Glutamatergic neuron (in vitro differentiated cells): ENCODE measurements around the gene ARL4C. TPM values are rescaled to one million over a fixed set of nuclear protein-coding genes. Genes with fewer than 3 reads are reported as not detected.
A peak's percentile ranks its signal among the peaks of the same experiment; 100 is the strongest.

Experiments
- DNase-seq: peaks from one replicate; pipeline ENCODE4 v3.0.0; 2022
- H3K27ac Mint-ChIP-seq: one replicate; pipeline ENCODE4 v1.8.0; 2020; ENCODE audit warnings: mild to moderate bottlenecking, mixed read lengths, inconsistent platforms; ENCODE audit not compliant: unreplicated experiment
- H3K27me3 Mint-ChIP-seq: one replicate; pipeline ENCODE4 v1.8.0; 2020; ENCODE audit warnings: mild to moderate bottlenecking, moderate library complexity, mixed read lengths, inconsistent platforms; ENCODE audit not compliant: unreplicated experiment
- H3K36me3 Mint-ChIP-seq: one replicate; pipeline ENCODE4 v1.8.0; 2020; ENCODE audit warnings: mild to moderate bottlenecking, mixed read lengths, inconsistent platforms; ENCODE audit not compliant: unreplicated experiment
- H3K4me1 Mint-ChIP-seq: one replicate; pipeline ENCODE4 v1.8.0; 2020; ENCODE audit warnings: mild to moderate bottlenecking, low read depth, mixed read lengths, inconsistent platforms; ENCODE audit not compliant: unreplicated experiment
- H3K4me3 Mint-ChIP-seq: one replicate; pipeline ENCODE4 v1.8.0; 2020; ENCODE audit warnings: mild to moderate bottlenecking, mixed read lengths, inconsistent platforms; ENCODE audit not compliant: unreplicated experiment
- H3K9me3 Mint-ChIP-seq: one replicate; pipeline ENCODE4 v1.8.0; 2020; ENCODE audit warnings: mild to moderate bottlenecking, moderate library complexity, mixed read lengths, inconsistent platforms; ENCODE audit not compliant: unreplicated experiment
- total RNA-seq: library from RNA; stranded (reverse); fragmentation: NEBNext Ultra II Directional; extraction: Animal tissue kit (Norgen Biotek cat#: 25700); gene quantifications from one replicate; pipeline ENCODE4 v1.2.1, GENCODE V29; 2021; ENCODE audit not compliant: unreplicated experiment
- TF ChIP-seq, protein P1 (sequence below): fragments of 200-600 bp; sonication (generic); IDR thresholded peaks from one replicate; pipeline ENCODE4 v1.5.0; 2021; ENCODE audit not compliant: partially characterized antibody, unreplicated experiment

Gene ARL4C
- total RNA-seq, 1 donor from 2014 or later: 23.2 TPM

- TF ChIP-seq, protein P1, sequence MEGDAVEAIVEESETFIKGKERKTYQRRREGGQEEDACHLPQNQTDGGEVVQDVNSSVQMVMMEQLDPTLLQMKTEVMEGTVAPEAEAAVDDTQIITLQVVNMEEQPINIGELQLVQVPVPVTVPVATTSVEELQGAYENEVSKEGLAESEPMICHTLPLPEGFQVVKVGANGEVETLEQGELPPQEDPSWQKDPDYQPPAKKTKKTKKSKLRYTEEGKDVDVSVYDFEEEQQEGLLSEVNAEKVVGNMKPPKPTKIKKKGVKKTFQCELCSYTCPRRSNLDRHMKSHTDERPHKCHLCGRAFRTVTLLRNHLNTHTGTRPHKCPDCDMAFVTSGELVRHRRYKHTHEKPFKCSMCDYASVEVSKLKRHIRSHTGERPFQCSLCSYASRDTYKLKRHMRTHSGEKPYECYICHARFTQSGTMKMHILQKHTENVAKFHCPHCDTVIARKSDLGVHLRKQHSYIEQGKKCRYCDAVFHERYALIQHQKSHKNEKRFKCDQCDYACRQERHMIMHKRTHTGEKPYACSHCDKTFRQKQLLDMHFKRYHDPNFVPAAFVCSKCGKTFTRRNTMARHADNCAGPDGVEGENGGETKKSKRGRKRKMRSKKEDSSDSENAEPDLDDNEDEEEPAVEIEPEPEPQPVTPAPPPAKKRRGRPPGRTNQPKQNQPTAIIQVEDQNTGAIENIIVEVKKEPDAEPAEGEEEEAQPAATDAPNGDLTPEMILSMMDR: no peak
- Mint-ChIP-seq H3K27ac (no peak overlapping the region), H3K4me1 (no peaks in the 10 kb centered on the region), H3K4me3 (no peak overlapping the region), H3K27me3 (peaks cover 2% of the 10 kb centered on the region), H3K36me3 (no peaks in the 10 kb centered on the region), H3K9me3 (no peaks in the 10 kb centered on the region)
- DNase-seq: no peak
Measured at GRCh38 chr2:234536178-234536965, 39.5 kb upstream of the ARL4C start.

- H3K9me3 Mint-ChIP-seq: no peaks in the 10 kb centered on the region
- no peaks in the 10 kb centered on the region for H3K36me3 Mint-ChIP-seq
- H3K4me3 Mint-ChIP-seq: no peak overlapping the region
- H3K27me3 Mint-ChIP-seq: peaks cover 2% of the 10 kb centered on the region
- no peak for DNase-seq
- H3K27ac Mint-ChIP-seq: no peak overlapping the region
- H3K4me1 Mint-ChIP-seq: no peaks in the 10 kb centered on the region
- TF ChIP-seq, protein P1: no peak
Measured at GRCh38 chr2:234535464-234535863, 38.6 kb upstream of the ARL4C start.

GRCh38 chr2:234534515-234534914 is 37.6 kb upstream of the ARL4C start:
- Mint-ChIP-seq H3K9me3 (no peaks in the 10 kb centered on the region), H3K4me3 (no peak overlapping the region), H3K27me3 (peaks cover 2% of the 10 kb centered on the region), H3K27ac (no peak overlapping the region), H3K4me1 (peaks cover under 1% of the 10 kb centered on the region), H3K36me3 (no peaks in the 10 kb centered on the region)
- no peak for DNase-seq
- TF ChIP-seq, protein P1: no peak

DNA sequence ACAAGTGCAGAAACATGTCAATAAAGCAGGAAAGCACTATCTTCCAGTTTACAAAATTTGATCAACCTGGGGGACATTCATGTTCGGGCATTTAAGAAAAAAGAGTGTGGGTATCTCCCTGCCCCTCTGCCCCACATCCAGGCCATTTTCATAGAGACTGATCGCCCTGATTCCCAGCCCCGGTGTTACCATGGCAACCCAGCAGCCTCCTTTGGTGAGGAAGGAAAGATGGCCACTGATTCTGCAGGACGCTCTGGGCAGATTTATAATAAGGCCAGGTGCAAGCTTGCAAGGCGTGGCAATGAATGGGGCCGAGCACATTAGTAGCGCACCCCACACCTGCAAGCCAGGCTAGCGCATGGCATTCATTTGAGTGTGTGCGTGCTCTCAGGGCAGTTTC is 36.7 kb upstream of the ARL4C start:
- Mint-ChIP-seq H3K4me1 (peaks cover 5% of the 10 kb centered on the region), H3K4me3 (no peak overlapping the region), H3K36me3 (no peaks in the 10 kb centered on the region), H3K27ac (no peak overlapping the region), H3K9me3 (no peaks in the 10 kb centered on the region), H3K27me3 (peaks cover 5% of the 10 kb centered on the region)
- TF ChIP-seq, protein P1: no peak
- peak; percentile 38 for DNase-seq

GRCh38 chr2:234528410-234529148 is 31.7 kb upstream of the ARL4C start:
- Mint-ChIP-seq H3K27me3 (peaks cover 9% of the 10 kb centered on the region), H3K36me3 (no peaks in the 10 kb centered on the region), H3K4me1 (peaks cover 5% of the 10 kb centered on the region), H3K27ac (no peak overlapping the region), H3K4me3 (no peak overlapping the region), H3K9me3 (peaks cover 1% of the 10 kb centered on the region)
- TF ChIP-seq, protein P1: no peak
- no peak for DNase-seq
